ENCODE results near the gene TOMT.

GRCh38 chr11:72141066-72141465 lies 35.3 kb downstream of the TOMT start:
- TF ChIP-seq EZH2 (IDR thresholded peaks at IDR 0.05; ENCODE audit: insufficient read depth, poor library complexity, severe bottlenecking) (no peak), EZH2phosphoT487 (IDR thresholded peaks at IDR 0.05; ENCODE audit: insufficient read depth, low read depth) (no peak)

All from GM23248 (cell line).